ENCODE results near the gene GAPDHS.

DNA sequence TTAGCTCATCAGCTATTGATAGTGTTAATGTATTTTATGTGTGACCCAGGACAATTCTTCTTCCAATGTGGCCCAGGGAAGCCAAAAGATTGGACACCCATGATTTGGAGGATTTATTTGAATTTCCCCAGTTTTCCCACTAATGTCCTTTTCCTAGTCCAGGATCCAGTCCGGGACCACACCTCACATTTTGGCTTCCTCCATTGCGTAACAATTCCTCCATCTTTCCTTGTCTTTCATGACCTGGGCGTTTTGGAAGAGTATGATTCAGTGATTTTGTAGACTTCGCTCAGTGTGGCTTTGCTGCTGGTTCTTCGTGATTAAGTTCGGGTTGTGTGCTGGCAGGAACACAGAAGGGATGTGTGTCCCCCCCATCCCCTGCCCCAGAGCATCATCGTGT is 33.5 kb downstream of the GAPDHS start:
- TF ChIP-seq, protein P1, sequence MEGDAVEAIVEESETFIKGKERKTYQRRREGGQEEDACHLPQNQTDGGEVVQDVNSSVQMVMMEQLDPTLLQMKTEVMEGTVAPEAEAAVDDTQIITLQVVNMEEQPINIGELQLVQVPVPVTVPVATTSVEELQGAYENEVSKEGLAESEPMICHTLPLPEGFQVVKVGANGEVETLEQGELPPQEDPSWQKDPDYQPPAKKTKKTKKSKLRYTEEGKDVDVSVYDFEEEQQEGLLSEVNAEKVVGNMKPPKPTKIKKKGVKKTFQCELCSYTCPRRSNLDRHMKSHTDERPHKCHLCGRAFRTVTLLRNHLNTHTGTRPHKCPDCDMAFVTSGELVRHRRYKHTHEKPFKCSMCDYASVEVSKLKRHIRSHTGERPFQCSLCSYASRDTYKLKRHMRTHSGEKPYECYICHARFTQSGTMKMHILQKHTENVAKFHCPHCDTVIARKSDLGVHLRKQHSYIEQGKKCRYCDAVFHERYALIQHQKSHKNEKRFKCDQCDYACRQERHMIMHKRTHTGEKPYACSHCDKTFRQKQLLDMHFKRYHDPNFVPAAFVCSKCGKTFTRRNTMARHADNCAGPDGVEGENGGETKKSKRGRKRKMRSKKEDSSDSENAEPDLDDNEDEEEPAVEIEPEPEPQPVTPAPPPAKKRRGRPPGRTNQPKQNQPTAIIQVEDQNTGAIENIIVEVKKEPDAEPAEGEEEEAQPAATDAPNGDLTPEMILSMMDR (IDR thresholded peaks at IDR 0.05; ENCODE audit: insufficient read depth, low read depth, low read length), result no peak
- TF ChIP-seq EZH2 (IDR thresholded peaks at IDR 0.05; ENCODE audit: insufficient read depth, low read length), result no peak

All from astrocyte (in vitro differentiated cells and primary cell).